Endometrium (tissue), 2 donors: Measurements from ENCODE around the gene FOXD3.

Experiments
- FAIRE-seq: peaks from 2 replicates; lab custom pipeline; 2012; peaks lifted over from hg19 to GRCh38; lab: Jason Lieb, UNC
- donor health status: control.
- donor health status: control.

The FOXD3 gene

DNA sequence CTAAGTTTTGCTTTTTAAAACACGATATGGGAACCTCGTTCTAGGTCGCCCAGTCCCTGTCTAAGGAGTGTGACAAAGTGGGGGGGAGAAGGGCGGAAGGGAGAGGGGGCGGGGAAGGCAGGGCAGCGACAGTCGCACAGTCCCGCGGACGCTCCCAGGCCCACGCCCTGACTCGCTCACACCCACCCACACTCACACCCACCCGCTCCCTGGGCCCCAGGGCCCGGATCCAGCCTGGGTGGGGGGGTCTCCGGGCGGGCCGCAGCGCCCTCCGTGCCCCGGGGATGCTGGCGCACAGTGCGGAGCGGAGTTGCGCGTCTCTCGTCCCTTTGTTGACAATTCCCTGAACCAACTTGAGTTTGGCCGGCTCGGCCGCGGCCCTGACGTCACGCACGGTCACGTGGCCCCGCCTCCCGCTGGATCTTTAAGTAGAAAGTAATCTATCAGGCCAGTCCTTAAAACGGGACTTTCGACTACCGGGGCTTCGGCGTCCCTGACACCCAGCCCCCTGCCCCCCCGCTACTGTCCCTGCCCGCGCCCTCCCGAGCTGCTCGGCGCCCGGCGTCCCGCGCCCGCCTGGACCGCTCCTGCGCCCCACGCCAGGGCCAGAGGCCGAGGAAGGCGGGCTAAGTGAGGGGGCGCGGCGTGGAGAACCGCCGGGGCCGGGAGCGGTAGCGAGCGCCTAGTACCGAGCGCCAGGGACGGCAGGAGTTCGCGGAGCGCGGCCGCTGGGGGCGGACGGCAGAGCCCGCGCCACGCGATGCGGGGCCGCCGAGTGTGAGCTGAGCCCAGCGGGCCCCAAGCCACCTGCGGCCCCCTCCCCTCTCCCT is at the start of gene FOXD3:
TSS of gene FOXD3 (plus strand) at position 454 of the 830 bp plus-strand sequence. CDS start 492 bp downstream, outside the sequence.
- FAIRE-seq, result no peak

DNA sequence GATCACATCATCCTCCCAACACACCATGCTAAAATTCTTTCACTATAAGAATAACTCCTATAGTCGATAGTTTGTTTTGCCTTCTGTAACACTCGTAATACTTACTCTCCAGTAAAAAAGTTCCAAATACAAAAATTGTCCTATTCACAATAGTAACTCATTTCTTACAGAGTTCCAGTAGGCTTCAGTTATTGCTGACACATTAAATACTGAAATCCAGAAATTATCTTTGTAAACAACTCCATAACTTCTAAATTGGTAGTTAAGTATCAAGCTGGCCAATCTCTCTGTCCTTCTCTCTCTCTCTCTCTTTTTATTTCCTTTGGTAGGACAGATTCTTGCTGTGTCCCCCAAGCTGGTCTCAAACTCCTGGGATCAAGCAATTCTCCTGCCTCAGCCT is 49.6 kb upstream of the FOXD3 start:
- no peak for FAIRE-seq

DNA sequence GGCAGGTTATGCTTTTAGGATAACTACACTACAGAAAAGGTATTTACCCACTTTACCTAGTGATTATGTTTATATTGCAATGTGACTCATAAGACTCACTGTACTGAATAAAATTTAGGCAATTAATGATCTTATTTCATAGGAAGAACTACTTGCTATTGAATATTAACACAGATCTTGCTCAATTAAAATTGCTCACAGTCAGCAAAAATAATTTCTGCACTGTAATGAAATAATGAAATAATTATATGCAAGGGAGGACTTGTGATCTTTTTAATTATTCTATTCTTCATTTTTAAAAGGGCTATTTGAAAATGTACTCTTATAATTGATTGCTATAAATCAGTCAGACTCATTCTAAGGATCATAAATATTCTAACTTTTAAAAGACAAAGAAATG is 48.0 kb upstream of the FOXD3 start:
- no peak for FAIRE-seq

DNA sequence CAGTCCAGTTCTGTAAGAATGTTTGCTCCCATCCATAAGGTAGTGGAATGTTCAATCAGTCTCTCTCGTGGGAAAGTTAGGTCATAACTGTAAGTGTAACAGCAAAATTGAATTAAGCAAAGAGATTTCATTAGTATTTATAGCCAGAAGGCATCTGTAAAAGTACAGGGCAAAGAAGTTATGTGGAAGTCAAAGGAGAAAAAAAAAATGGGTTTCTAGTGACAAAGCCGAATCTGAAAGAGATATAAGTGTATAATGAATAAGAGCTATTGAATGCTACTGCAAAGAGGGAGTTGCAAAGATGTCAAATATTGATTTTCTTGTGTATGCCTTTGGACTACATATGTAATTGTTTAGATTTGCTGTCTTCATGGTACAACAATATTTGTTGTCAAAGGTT is 47.4 kb upstream of the FOXD3 start:
- no peak for FAIRE-seq

DNA sequence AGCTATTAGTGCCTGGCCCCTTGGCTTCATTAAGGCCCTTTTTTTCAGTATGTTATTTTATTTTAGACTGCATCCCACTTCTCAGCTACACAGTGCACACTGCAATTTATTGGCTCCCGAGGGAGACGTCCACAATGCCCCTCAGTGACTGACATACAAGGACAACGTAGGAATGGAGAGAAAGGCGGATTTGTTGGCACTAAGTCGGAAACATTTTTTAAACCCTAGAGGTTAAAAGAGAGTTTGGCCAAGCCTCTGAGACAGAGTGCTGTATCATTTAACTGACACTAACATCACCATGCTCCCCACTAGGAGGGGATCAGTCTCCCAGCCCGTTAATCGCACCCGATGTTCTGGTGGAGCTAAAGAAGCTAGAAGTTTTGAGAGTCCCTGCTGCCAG is 45.7 kb upstream of the FOXD3 start:
- FAIRE-seq, result no peak

GRCh38 chr1:63277195-63278192 is 44.9 kb upstream of the FOXD3 start:
- no peak for FAIRE-seq

DNA sequence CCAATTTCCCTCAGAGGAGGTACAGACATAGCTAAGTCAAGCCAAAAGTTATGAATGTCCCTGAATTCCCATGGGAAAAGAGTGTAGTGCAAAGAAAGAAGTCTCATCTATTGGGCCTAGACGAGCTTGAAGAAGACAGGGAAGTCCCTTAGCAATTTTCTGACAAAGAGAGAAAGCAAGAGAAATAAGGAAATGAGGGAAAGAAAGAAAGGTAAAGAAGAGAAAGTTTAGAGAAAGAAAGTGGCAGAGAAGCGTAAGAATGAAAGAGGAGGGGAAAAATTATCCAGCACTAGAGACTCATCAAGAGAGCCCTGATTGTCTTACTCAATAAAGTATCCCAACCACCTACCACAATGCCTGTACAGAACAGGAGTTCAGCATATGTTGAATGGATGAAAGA is 40.6 kb upstream of the FOXD3 start:
- no peak for FAIRE-seq

DNA sequence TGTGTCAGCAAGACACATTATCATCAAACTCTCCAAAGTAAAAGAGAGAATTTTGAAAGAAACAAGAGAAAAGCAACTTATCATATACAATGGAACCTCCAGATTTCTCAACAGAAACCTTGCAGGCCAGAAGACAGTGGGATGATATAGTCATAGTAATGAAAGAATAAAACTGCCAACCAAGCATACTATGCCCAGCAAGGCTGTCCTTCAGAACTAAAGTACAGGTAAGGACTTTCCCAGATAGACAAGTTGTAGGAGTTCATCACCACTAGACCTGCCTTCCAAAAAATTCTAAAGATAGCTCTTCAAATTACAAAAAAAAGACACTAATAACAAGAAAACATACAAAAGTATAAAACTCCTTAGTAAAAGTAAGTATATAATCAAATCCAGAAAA is 33.2 kb upstream of the FOXD3 start:
- no peak for FAIRE-seq

DNA sequence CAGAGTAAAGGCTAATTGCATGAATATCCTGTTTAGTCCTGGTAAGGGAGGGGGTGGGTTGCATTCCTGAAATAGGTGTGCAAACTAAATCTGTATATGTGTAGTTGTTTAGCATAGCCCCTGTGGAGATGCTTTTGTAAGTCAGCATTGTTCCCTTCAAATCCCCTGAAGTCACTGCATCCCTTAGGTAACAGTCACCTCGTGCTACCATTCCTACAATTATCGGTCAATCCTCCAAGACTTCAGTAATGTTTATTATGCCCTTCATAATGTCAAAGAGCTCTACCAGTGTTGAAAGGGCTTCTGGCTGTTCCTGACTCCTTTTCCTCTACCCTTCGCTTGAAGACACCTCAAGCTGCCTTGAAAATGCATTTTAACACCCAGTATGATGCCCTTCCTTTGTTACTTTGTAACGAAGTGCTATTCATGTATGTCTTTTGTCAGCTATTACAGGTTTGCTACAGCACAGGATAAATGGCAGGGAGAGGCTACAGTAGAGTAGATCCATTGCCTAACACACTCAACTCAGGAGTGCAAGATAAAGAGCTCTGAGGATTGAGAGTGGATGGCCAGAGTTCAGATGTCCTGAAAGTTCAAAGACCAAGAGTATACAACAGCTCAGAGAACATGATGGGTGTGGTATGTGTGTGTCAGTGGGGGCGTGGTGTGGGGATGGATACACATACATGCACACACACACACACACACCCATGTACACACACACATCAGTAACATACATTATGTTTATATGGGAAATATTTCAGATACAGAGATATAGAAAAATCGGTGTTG is 27.4 kb upstream of the FOXD3 start:
- FAIRE-seq, result no peak

DNA sequence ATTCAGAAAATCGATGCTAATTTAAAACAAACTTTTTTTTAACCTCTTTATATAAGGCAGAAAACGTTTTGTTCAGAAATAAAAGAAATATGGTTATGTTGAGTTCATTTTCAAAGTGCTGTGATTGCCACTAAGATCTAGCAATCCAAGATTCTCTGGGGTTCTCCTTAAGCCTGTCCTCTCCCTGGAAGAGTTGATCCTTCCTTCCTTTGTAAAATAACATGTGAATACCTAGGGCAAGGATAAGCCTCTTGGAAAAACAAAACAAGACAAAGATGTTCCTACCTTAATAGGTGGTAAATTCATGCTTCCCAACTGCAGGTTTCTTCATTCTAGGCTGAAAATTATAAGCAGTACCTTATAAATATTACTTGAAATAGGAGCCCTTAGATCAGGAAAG is 18.0 kb upstream of the FOXD3 start:
- no peak for FAIRE-seq

DNA sequence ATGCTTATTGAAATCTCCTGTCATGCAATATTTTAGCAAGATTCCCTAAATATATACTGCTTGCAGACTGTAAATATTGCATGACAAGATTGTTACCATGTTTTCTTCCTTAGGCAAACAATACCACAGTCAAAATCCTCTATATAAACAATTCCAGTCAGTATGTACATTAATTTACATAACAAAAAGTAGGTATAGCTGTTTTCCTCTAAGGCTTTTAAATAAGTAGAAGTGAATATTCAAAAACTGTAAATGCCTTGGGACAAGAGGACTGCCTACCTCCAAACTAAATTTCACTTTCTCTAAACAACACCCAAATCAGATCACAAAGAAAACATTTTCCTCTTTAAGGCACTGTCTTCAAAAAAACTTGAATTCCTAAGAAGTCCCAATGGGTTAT is 17.3 kb upstream of the FOXD3 start:
- no peak for FAIRE-seq

- FAIRE-seq, result no peak
These were observed 15.1 kb upstream of the FOXD3 start for GRCh38 chr1:63307196-63307794.

DNA sequence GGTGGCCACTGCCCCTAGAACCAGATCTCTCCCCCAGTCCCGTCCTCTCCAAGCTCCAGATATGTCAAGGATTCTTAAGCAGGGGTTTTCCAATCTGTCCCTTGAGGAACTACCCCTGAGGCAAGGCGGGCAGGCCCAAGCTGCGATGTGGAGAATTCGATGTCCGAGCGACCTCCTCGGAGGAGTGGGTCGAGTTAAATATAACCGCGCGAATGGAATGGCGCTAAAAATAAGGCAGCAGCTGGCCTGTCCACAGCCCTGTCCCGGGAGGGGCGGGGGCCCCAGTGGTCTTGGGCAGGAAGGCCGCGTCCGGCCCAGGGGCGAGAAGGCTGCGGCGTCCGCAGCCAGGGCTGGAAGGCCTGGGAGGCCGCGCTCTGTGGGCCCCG is 5.8 kb upstream of the FOXD3 start:
- no peak for FAIRE-seq

DNA sequence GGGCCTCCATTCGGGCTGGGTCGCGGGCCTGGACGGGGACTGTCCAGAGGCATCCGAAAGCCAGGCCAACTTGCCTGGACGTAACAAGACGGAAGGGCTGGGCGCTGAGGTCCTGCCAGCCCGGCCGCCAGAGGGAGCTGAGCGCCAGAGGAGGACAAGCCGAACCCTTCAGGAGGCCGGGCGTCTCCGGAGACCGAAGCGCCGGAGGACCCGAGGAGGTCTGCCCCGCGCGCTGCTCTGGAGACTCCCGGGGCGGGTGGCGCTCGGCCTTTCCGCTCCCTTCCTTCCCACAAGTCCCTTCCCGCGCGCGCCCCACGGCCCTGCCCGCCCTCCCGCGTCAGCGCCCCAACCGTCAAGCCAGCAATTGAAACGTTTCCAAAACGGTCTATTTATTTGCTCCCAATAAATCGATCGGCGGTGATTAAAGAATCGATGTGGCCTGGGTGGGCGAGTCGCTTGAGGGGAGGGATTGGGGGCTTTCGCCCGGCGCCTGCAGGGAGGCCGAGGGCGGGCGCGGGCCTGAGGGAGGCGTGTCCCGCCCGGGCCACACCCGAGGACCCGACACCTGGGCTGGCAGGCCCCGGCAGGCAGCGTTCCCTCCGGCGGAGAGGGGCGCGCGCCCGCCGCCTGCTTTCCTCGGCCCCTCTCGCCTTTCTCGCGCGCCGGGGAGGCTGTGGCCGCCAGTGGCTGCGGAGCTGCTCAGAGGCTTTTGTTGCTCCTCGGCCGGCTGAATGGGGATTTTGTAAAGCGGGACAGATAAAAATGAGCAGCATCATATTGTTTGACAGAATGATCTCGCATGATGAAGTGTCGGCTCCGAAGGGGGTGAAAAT is 5.2 kb upstream of the FOXD3 start:
- FAIRE-seq, result no peak

DNA sequence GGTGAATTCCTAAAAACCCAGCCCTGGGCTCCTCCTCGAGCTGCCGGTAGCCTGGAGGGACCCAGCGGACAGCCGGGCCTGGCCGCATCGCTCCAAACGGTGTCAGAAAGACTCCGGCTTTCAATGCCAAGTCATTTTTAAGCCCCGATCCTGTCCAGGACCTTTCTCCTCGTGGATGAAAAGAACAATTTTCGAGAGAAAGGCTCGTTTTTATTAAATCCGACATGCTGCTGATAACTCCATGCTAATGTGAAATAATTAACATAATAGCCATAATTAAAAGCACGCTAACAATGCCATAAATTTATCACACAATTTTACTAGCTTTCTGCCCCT is 4.6 kb upstream of the FOXD3 start:
- FAIRE-seq, result no peak

GRCh38 chr1:63318201-63318979 is 4.0 kb upstream of the FOXD3 start:
- no peak for FAIRE-seq

DNA sequence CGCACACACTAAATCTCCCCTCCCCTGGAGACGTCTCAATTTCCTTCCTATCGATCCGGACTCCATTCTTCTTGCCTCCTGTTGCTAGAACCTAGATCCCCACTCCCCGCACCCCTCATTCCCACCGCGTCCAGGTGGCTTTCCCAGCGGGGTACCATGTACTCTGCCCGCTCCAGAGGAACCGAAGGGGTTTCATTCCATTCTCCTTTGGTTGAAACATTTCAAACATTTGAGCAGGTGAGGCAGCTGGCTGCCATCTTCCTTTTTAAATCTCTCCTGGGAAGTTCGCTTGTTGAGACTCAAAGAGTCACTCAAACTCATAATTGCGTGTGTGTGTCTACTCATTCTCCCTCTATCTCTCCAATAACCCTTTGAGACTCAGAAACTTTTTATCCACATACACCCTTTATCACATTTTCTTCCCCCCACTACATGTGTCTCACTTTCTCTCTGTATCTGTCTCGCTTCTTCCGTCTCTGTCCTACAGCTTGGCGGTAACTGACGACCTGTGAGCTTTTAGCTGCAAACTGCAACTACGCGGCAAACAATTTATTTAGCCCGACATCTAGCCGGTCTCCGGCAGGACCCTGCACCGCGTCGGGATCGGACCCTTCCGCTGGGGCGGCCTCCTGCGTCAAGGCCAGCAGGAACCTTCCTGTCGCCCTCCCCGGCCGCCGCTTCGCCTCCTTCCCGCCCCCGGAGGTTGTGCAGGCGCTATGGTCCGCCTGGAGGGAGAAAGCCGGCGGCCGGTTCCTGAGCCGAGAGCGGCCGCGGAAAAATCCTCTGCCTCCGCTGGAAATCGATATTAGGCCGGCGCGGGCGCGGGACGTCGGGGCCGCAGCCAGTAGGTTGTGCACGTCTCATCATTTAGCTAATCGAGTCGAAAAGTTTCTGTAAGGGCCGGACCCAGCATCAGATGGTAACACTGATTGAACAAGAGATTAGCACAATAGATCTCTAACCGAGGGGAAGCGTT is 3.0 kb upstream of the FOXD3 start:
- no peak for FAIRE-seq

DNA sequence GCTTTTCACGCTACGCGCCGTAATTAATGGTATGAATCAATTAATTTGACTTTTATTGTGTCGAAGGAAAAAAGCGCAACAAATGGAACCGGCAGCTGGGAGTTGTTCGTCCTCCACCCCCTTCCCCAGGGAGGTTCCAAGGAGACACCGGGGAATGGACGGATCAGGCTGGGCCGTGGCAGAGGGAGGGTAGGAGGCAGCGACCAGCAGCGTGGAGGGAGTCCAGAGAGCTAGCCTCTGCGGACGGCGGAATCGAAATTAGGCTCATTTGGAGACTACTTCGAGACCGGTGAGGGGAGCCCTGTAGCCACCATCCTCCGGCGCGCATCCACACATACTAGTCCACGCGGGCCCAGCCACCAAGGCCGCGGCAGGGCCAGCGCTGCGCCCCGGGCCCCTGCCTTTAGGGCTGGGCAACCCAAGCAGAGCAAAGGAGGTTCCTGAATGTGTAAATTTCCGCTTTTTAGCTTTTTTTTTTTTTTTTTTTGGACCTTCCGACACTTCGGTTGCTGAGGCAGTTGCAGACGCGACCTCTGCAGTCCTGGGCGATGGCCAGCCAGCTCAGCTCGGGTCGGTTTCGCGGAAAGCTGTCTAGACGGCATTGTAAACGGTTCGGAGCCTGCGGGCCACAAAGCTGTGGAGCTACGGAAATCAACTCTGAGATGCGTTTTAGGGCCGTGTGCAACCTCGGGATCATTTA is 2.2 kb upstream of the FOXD3 start:
- no peak for FAIRE-seq
